ENCODE measurements around the gene XRCC3. TPM values are rescaled to one million over a fixed set of nuclear protein-coding genes. Genes with fewer than 3 reads are reported as not detected.

The XRCC3 gene
- total RNA-seq, 1 donor from 2014 or later, result 5.6 TPM

GRCh38 chr14:103700753-103701490 is 14.3 kb downstream of the XRCC3 start:
- no peak for ATAC-seq
- Histone ChIP-seq H3K4me3 (no peak overlapping the region), H3K36me3 (peaks cover 65% of the 10 kb centered on the region), H3K9me3 (no peaks in the 10 kb centered on the region), H3K27me3 (no peaks in the 10 kb centered on the region), H3K27ac (no peak overlapping the region), H3K4me1 (peaks cover 35% of the 10 kb centered on the region)
- TF ChIP-seq, protein P1, sequence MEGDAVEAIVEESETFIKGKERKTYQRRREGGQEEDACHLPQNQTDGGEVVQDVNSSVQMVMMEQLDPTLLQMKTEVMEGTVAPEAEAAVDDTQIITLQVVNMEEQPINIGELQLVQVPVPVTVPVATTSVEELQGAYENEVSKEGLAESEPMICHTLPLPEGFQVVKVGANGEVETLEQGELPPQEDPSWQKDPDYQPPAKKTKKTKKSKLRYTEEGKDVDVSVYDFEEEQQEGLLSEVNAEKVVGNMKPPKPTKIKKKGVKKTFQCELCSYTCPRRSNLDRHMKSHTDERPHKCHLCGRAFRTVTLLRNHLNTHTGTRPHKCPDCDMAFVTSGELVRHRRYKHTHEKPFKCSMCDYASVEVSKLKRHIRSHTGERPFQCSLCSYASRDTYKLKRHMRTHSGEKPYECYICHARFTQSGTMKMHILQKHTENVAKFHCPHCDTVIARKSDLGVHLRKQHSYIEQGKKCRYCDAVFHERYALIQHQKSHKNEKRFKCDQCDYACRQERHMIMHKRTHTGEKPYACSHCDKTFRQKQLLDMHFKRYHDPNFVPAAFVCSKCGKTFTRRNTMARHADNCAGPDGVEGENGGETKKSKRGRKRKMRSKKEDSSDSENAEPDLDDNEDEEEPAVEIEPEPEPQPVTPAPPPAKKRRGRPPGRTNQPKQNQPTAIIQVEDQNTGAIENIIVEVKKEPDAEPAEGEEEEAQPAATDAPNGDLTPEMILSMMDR (IDR thresholded peaks at IDR 0.05), result no peak
- intact Hi-C loops (cut with DNase I), result no loop called here
- no peak for DNase-seq

- peaks cover 65% of the 10 kb centered on the region for H3K36me3 ChIP-seq
- H3K27ac ChIP-seq, result no peak overlapping the region
- intact Hi-C loops (cut with DNase I), result no loop called here
- H3K4me3 ChIP-seq, result no peak overlapping the region
- H3K4me1 ChIP-seq, result peaks cover 33% of the 10 kb centered on the region
- no peak for ATAC-seq
- H3K9me3 ChIP-seq, result no peaks in the 10 kb centered on the region
- TF ChIP-seq, protein P1 (IDR thresholded peaks at IDR 0.05), result no peak
- DNase-seq, result no peak
- H3K27me3 ChIP-seq, result no peaks in the 10 kb centered on the region
These were observed 15.1 kb downstream of the XRCC3 start for GRCh38 chr14:103699901-103700752.

GRCh38 chr14:103699261-103699661 is 16.0 kb downstream of the XRCC3 start:
- TF ChIP-seq, protein P1 (IDR thresholded peaks at IDR 0.05), result no peak
- Histone ChIP-seq H3K4me3 (no peak overlapping the region), H3K36me3 (peaks cover 73% of the 10 kb centered on the region), H3K27ac (no peak overlapping the region), H3K27me3 (no peaks in the 10 kb centered on the region), H3K9me3 (no peaks in the 10 kb centered on the region), H3K4me1 (peaks cover 25% of the 10 kb centered on the region)
- intact Hi-C loops (cut with DNase I), result no loop called here
- DNase-seq (no peak), ATAC-seq (no peak)

DNA sequence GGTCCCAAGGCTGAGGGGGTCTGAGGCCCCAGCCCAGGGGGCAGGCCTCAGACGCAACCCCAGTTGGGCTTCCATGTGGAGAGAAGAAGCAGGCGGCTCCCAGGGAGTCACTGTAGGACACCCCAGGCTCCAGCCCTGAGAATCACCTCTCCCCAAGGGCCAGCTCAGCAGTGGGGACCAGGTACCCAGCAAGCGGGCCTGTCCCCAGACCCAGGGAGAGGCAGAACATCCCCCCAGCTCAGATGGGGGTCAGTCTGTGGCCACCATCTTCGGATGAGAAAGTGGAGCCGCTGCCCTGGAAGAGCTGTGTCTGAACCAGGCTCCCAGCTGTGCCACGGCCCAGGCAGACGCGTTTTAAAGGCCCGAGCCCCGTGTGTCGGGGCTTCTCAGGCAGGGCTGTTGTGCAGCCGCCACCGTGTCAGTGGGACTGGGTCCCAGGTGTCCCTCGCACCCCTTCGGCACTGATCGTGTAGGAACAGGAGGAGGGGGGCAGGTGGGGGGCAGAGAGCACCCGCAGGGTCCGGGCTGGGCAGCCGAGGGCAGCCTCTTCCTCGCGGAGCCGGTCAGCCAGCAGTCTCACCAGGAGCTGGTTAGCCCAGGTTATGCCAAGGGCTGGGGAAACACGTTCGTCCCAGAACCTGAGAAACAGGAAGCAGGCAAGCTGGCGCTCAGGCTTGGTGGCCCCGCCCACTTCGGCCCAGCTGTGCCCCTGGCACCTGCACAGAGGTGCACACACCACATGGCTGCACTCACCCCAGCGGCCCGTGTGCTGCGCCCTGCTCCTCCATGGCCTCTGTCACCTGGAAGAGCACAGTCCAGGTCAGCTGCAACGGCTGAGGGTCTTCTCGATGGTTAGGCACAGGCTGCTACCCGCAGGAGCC is 16.6 kb downstream of the XRCC3 start:
- ATAC-seq, result peak; percentile 49
- intact Hi-C loops (cut with DNase I), result no loop called here
- Histone ChIP-seq H3K27me3 (no peaks in the 10 kb centered on the region), H3K36me3 (peaks cover 74% of the 10 kb centered on the region), H3K27ac (peak overlapping the region; percentile 47), H3K4me3 (no peak overlapping the region), H3K9me3 (no peaks in the 10 kb centered on the region), H3K4me1 (peaks cover 25% of the 10 kb centered on the region)
- DNase-seq, result peak; percentile 79
- TF ChIP-seq, protein P1 (IDR thresholded peaks at IDR 0.05), result no peak

DNA sequence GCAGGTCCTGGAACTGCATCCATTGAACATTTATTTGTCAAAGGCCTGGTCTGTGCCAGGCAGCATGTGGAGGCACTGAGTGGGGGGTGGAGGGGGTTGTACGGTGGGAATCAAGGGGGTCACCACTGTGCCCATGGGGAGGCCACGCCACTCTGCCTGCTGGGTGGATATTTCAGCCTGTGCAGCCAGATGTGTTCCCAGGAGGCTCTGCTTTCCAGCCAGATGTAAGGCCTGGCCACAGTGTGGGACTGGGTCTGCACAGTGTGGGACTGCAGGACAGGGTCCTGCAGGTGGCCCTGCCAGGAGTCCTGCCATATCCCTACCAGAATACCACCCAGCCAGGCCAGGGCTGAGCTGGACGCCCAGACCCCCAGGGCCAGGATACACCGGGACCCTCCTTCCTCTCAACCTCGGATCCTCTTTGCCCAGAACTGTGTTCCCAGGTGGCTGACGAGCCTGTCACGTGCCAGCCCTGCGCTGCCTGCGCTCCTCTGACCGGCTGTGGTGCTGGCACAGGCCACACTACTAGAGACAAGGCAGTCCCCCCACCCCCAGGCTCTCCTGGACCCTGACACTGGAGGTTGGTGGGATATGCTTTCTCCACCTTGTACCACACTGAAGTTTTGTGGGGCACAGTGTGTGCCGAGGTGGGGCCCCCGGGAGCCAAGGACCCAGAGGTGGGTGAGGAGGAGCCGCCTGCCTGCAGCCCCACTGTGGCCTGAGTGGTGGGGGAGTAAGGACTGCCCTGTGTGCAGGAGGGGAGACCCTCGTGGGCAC is 17.5 kb downstream of the XRCC3 start:
- Histone ChIP-seq H3K9me3 (no peaks in the 10 kb centered on the region), H3K27me3 (no peaks in the 10 kb centered on the region), H3K27ac (peak overlapping the region; percentile 47), H3K36me3 (peaks cover 75% of the 10 kb centered on the region), H3K4me3 (no peak overlapping the region), H3K4me1 (peaks cover 33% of the 10 kb centered on the region)
- intact Hi-C loops (cut with DNase I), result no loop called here
- ATAC-seq (no peak), DNase-seq (no peak)
- TF ChIP-seq, protein P1 (IDR thresholded peaks at IDR 0.05), result no peak
